ENCODE measurements around the gene FTSJ3.

The FTSJ3 gene

DNA sequence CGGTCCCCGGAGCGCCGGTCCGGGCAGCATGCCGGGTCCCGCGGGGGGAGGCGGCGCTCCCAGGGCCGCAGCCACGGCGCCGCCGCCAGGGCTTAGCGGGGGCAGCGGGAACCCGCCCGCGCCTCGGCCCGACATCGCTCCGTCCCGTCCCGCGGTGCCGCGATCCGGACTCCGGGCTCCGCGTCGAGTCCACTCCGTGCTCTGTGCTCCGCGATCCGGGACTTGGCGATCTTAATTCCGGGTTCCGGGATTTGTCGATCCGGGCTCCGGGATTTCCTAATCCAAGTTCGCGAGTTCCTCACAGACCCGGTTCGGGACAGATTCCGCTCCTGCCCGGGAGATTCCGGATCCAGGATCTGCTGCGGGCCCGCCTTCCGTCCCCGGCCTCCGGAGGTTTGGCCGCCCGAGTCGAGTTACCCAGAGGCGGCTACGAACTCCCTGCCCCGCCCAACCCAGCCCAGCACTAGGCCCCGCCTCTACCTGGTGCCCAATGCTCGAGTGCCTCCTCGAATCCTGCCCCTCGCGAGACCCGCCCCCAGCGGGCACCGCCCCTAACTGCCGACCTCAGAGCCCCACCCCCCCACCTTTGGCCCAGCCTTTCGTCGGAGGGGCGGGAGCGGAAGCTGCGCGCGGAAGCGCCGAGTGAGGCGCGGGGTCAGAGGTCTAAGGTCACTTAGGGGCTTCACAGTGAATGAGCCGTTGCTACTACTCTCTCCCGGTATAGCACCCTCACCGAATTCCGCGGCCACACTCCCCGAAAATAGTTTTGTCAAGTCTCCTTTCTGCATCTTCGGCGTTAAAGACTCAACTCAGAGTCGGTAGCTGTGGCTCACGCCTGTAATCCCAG is 15.3 kb upstream of the FTSJ3 start, which contains the start of gene SMARCD2:
SMARCD2 (minus strand) TSS at position 146 of the 847 bp plus-strand sequence; CDS start at position 135, 11 bp downstream.
- DNase-seq = peak; percentile 99

DNA sequence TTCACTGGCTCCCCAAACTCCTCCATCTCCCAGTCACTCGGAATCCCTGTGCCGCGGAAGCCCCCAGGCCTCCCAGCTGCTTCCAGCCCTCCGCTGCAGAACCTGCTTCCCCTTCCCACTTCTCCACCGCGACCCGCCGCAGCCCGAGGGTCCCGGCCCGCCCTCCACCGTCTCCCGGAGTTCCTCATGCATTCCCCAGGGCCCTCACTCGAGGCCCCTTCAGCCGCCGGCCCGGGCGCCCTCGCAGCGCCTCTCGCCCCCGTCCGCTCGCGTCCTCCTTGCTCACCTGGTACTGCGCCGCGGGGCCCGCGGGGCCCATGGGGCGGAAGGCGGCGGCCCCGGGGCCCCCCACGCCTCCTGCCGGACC is 14.7 kb upstream of the FTSJ3 start:
- no peak for DNase-seq

DNA sequence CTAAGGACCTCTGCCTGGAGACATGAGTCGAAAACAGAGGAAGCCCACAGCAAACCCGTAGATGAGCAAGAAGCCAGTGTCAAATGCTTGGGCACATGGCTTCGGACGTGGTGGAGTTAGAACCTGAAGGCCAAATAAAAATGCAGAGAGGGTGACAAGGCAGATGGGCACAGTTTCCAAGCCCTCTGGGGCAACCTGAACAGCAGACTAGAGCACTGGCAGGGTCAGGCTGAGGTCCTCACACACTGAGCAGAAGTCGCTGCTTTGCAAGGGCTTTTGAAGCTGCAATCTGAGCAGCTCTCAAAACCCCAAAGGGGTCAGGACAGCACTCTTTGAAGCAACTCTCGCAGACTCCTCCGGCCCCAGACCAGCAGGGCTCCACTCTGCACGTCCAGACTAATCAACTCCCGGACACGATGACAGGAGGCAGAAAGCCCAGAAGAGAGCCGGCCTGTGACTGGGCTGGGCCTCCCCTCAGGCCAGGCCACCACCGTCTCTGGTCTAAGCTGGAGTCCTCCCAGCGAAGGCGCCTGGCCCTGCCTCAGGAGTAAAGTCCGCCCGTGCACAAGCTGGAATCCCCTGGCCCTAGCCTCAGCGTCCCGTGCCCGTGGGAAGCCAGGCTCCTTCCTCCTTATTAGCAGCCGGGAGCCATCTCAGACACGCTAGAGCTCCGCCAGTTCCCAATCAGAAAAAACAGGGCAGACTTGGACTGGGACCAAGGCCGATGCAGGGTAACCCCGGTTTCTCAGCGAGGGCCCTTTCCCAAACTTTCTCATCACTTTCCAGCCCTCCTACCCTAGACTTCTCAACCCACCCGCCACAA is 14.1 kb upstream of the FTSJ3 start:
- DNase-seq = peak in 1 of 2 experiments; percentile 48

DNA sequence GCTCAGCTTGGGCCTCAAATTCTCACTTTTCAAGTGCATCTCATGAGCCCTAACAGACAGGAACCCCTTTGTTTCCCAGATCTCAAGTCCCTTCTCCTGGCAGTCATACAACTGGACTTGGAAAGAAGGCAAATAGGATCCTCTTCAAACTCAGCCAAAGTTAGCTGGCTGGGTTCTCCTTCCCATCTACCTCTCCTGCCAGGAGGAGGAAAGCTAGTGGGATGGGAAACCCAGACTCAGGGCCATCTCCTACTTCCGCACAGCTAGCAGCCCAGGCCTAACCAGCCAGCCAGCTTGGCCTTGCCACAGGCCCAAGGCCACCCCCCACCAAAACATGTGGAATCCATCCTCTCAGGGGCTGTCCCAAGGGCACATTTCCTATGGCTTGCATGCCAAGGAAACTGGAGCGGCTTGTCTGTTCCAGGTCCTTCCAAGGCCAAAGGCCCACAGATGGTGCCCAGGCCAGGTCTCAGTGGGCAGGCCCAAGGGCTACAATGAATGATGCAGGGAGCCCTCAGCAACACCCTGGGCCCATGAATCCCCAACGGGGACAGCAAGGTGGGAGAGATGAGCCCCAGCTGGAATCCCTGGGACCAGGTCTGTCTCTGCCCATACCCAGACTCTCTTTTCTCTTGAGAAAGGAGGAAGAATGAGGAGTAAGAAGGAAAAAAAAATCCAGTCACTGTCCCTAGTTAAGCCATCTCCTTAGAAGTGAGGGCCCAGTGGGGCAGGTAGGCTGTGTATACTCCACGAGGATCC is 13.3 kb upstream of the FTSJ3 start:
- DNase-seq = peak in 1 of 2 experiments; percentile 25

DNA sequence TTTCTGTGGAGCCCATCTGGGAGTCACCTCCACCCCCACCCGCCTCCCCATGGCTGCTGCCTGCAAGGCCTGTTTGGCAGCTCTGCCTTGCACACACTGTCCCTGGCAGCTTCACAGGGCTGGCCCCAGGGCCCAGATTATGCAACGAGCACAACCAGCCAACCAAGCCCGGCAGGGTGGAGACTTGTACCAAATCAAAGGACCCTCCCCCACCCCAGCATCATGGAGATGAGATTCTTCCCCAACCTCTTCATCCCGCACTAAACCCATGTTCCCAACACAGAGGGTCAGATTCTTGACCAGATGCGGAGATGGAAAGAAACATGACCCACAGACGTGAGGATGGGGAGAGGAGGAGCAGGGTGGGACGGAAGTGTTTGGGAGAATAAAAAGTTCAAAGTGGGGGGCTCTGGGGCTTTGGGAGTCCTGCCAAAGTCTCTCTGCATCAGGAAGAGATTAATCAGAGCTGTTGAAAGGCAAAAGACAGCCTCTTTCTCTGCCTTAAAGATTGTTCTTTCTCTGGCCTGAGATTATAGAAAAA is 11.2 kb upstream of the FTSJ3 start:
- DNase-seq = no peak

DNA sequence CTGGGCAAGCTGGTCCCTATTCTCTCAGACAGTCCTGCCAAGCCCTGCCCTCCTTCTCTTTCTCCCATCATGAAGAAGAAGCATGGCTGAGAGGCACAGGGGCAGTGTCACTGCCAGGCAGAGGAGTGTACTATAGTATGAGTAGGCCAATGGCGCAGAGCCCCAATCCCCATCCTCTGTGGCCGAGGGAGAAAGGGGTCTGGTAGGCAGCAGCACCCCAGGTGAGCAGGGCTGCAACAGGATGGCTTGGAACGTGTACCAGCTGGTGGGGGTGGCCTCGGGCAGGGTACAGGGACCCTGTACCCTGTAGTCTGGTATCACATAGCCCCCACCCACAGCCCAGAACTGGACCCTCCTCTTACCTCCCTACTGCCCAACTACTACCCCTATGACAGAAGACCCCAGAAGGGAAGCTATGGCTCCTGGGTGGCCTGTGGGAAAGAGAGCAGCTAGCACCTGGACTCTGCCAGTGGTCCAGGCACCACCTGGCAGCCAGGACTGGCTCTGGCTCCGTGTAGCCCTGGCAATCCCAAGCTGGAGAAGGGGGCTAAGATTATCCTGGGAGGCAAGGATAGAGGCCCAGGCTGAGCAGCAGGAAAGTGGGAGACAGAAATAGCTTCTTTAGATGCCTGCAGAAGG is 10.6 kb upstream of the FTSJ3 start:
- DNase-seq = no peak

DNA sequence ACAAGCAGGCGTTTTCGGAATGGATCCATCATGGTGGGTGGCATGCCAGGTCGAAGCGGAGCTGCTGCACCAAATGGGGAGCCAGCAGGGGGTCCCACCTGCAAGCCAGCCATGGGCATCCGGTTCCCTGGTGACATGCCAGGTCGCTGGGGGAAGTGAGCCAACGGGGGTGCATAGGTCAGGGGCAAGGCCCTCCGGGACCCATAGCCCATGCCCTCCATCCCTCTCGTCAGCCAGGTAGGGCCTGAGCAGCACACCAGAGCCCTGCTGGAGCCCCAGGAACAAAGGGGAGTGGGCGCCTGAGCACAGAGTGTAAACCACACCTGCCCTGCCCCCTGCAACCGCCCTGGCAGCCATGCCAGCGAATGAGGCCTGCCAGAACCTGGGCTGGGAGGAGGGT is 10.0 kb upstream of the FTSJ3 start:
- no peak for DNase-seq

DNA sequence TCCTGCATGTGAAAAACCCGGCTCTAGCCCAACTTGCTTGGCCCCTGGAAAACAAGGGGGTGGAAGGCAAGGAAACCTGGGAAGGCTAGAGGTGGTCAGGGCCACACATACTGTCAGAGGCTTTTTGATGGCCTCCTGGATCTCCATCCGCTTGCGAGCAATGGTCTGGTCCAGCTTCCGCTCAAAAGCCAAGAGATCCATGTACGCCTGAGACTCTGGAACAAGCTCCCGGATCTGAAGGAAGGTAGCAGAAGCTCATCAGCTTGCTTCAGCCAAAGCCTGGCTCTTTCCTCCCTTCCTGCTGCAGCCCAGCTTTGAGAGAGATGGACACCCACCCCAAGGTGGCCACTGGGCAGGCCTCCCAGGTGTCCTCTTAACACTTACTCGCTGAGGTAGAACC is 9.3 kb upstream of the FTSJ3 start:
- DNase-seq = no peak

DNA sequence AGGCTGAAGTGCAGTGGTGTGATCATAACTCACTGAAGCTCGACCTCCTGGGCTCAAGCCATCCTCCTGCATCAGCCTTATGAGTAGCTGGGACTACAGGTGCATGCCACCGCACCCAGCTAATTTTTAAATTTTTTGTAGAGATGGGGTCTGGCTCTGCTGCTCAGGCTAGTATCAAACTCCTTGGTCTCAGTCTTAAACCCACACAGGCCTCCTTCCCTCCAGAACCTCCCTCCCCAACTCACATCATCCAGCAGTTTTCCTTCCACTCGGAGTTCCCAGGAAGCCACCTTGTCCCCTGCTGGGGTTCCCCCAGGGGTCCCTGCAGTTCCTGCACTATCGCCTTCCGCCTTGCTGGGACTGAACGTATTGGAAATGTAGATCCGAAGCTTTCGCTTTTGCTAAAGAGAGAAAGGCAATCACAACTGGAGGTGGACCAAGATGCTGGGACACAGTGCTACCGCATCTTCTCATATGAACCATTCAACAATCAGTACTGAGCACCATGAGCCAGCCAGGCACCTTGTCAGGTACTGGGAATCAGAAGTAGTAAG is 7.8 kb upstream of the FTSJ3 start:
- DNase-seq = peak in 1 of 2 experiments; percentile 21

DNA sequence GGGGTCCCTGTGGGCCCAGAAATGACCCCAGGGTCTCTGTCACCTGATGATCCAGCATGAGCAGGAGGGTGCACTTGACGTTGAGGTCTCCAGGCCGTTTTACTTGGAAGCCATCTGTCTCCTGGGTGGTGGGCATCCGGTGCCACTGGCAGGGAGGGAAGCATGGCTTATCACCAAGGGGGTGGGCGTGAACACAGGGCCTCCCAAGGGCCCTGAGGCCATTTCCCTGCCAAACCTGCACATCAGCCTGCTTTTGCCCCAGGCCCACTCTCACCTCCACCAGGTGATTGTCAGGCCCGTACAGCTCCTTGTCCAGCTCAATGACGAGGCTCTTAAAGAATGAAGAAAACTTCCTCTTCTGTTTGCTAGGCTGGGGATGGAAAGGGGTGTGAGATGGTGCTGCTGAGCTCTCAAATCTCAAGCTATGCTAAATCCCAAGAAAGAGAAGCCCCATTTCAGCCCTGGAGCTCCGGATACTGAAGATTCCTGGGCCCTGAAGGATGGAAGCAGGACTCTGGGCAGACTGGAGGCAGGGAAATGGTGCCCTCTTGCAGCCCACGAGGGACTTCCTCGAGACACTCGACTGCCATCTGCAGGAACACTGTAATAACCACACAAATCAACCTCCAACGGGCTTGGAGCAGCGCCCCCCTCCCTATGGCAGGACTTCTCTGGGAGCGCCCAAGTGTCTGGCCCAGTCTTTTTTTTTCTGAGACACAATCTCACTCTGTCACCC is 7.1 kb upstream of the FTSJ3 start:
- DNase-seq = peak; percentile 74 to 81

DNA sequence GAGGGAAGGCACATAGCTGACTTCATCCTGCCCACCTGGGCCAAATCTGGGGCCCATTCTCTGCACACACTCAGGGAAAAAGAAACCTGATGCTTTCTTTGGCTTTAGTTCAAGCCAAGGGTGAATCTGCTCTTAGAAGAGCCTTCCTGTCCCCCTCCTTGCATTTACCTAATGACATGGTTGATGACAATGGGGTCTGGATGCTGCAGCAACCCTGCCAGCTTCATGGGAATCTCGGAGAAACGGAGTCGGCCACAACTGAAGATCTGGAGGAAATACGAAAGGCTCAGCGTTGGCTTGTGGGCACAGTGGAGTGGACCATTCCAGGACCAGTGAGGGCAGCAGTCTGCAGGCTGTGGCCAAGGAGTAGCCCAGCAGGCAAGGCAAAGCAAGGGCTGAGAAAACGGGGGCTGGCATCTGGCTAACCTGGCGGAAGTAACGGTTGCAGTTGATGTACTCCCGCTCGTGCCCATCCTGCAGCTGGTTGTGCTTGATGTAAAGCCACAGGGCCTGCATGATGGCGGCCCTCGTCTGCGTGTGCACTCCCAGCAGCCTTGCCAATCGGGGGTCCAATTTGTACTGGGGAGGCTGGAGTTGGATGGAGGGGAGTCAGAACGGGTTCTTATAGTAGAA is 6.4 kb upstream of the FTSJ3 start:
- DNase-seq = no peak

DNA sequence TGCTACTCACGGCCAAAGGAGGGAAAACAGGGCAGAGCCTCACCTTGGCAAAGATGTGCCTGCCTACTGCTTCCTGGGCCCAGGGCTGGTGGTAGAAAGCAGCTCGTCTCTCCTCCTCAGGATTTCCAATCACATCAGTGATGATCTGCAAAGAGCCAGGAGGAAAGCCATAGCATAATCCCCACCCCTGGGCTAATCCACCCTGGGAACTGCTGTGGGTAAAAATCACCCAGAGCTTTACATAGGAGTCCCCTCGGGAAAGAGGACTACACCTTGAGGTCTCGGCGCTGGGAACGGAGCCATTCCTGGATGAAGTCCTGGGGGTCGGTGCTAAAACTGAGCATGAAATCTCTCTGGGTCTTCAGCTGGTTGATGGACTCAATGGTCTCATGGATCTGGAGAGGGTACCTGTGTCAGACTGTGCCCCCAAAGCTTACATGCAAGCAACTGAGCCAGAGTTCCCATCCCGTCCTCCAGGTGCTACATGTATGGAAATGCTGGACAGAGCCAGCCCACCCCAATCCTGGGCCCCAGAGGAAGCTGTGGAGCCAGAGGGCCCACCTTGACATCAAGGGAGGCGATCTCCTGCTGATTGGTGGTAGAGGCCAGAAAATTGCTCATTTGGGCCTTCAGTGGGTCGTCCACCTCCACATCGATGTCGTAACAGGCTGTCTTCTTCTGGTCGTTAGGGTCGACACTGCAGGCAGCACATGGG is 5.7 kb upstream of the FTSJ3 start:
- peak in 1 of 2 experiments; percentile 23 for DNase-seq

DNA sequence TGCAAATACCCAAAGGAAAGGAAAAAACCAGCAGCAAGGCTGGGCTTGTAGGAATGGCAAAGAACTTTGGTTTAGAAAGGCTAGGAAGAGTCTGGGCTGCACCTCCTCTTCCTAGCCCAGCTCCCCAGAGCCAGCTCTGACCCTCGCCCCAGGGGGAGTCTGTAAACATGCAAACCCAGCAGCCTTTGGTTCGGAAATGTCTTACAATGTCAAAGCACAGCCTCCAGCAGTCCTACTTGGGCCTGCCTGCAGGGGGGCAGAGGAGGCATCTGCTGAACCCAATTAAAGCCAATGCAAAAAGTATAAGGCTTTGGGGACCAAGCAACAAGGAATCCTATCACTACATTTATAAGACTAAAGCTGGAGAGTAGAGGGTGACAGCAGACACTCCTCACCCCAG is 5.0 kb upstream of the FTSJ3 start:
- peak in 1 of 2 experiments; percentile 29 for DNase-seq

DNA sequence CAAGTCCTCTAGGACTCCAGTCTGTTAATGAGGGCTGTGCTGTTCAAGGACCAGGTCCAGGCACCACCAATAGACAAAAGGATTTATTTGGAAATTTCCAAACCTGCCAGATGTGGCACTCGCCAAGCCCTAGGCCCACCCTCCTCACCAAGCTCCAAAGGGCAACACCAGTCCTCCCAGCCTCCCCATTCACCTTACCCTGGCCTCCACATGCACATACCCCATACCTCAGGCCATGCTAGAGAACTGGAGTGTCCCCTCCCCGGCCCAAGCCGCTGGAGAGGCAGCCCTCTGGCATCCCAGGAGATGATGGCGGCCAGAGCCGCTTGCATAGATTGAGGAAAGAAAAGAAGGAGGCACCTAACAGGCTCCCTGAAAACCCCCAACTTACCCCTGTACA is 4.6 kb upstream of the FTSJ3 start:
- DNase-seq = no peak

DNA sequence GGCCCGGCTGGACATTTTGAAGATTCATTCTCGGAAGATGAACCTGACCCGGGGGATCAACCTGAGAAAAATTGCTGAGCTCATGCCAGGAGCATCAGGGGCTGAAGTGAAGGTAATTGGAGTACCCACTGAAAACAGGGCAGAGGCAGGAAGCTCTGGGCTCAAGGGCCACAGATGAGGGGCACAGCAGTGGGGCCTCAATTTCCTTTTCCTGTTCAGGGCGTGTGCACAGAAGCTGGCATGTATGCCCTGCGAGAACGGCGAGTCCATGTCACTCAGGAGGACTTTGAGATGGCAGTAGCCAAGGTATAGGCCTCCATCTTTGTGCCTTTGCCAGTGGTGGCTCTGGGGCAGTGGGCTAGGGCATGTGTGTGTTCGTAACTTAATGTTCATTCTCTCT is 4.0 kb upstream of the FTSJ3 start:
- DNase-seq = no peak

DNA sequence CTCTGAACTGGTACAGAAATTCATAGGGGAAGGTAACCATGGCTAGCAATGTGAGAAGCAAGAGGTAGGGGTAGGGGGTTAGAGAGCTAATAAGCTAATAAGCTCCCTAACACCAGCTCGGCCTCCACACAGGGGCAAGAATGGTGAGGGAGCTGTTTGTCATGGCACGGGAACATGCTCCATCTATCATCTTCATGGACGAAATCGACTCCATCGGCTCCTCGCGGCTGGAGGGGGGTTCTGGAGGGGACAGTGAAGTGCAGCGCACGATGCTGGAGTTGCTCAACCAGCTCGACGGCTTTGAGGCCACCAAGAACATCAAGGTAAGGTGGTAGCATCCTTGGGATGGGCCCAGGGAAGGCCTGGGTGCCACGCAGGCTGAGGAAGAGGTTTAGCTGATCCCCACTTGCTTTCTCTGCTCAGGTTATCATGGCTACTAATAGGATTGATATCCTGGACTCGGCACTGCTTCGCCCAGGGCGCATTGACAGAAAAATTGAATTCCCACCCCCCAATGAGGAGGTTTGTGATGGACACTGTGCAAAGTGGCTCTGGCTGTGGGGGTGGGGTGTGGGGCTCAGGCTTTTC is 3.5 kb upstream of the FTSJ3 start:
- peak in 1 of 2 experiments; percentile 16 for DNase-seq

DNA sequence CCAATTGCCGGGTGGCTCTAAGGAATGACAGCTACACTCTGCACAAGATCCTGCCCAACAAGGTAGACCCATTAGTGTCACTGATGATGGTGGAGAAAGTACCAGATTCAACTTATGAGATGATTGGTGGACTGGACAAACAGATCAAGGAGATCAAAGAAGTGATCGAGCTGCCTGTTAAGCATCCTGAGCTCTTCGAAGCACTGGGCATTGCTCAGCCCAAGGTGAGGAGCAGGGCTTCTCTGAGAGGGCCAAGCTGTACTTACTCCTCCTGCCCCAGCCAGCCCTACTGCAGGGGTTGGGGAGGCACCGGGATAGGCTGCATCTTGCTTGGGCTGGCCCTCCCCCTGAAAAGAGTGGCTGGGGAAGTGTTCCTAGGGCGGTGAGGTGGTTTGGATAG is 2.8 kb upstream of the FTSJ3 start:
- no peak for DNase-seq

DNA sequence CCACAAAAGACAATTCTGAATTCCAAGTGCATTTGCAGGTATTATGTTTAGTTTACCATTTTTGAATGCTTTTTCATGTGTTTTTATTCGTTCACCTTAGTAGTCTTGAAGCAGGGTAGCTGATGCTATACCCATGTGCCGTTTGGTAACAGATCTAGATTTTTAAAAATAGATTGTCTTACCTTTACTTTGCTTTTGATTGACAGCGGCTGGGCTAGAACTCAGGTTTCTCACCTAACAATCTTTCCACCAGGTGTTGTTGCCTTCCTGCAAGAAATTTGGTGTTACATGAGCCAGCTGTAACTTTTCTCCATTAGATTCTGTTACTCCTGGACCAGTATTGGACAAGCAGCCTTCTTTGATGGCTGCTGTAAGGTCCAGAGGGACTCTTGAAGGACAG is 1.5 kb upstream of the FTSJ3 start:
- DNase-seq = no peak

DNA sequence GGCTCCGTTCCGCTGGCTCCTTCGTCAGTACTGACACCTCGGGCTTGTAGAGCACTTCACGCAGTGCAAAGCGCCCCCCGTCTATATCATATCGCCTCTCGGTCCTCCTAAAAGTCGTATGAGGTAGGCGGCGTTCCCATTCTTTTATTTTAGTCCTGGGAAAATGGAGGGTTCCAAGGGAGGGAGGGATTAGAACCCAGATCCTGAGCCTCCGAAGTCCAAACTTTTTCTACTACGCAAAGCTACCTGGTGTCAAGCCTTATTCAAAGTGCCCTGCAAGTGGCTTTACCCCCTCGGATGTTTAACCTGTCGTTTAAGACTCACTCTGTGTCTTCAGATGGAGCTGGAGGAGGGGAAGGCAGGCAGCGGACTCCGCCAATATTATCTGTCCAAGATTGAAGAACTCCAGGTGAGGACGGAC is 348 bp upstream of the FTSJ3 start:
- DNase-seq = peak in 1 of 2 experiments; percentile 26
